GM19239 (cell line): Measurements from ENCODE around the gene RPS6KA2.
"Not testable (repeated sequence)": the region's sequence is repeated elsewhere in the genome, so short reads cannot be mapped to it uniquely, and the experiment has no call there.

Source experiments
- DNase-seq: peaks from one replicate; pipeline ENCODE4 v3.0.0; 2011; ENCODE audit warnings: low spot score; ENCODE audit not compliant: insufficient read length
- FAIRE-seq: peaks from 2 replicates; lab custom pipeline; 2011; peaks lifted over from hg19 to GRCh38; lab: Jason Lieb, UNC

RPS6KA2 gene

GRCh38 chr6:166369782-166370181 is 257.3 kb downstream of the RPS6KA2 start:
- FAIRE-seq, result no peak
- no peak for DNase-seq

GRCh38 chr6:166366921-166367320 is 260.1 kb downstream of the RPS6KA2 start:
- DNase-seq (no peak), FAIRE-seq (no peak)

- DNase-seq, result no peak
- FAIRE-seq, result no peak
Measured at GRCh38 chr6:166365806-166366205, 261.2 kb downstream of the RPS6KA2 start.

GRCh38 chr6:166365221-166365620 is 261.8 kb downstream of the RPS6KA2 start:
- DNase-seq (no peak), FAIRE-seq (no peak)

GRCh38 chr6:166364456-166364855 is 262.6 kb downstream of the RPS6KA2 start:
- DNase-seq, result no peak
- FAIRE-seq, result no peak

- not testable (repeated sequence) for DNase-seq, FAIRE-seq
Measured at GRCh38 chr6:166362427-166362826, 264.6 kb downstream of the RPS6KA2 start.

GRCh38 chr6:166361077-166361429 is 266.0 kb downstream of the RPS6KA2 start:
- no peak for FAIRE-seq
- DNase-seq, result no peak

- FAIRE-seq, result no peak
Measured at GRCh38 chr6:166360243-166361076, 266.6 kb downstream of the RPS6KA2 start.

More at GRCh38 chr6:166360243-166361076, 266.6 kb downstream of the RPS6KA2 start:
- DNase-seq, result no peak
